Measurements from ENCODE around the gene DENND4C.

DENND4C gene

DNA sequence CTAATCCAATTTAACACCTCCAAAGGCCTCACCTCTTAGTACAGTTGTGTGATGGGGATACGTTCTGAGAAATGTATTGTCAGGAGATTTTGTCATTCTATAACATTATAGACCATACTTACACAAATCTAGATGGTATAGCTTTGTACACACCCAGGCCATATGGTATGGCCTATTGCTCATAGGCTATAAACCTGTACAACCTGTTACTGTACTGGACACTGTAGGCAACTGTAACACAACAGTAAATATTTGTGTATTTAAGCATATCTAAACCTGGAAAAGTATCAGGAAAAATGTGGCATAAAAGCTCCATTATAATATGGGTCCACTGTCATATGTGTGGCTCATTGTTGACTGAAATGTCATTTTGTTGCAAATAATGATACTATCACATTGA, 190.4 kb downstream of the DENND4C start:
- no peak for DNase-seq
